ENCODE measurements around the gene PDHB.

DNA sequence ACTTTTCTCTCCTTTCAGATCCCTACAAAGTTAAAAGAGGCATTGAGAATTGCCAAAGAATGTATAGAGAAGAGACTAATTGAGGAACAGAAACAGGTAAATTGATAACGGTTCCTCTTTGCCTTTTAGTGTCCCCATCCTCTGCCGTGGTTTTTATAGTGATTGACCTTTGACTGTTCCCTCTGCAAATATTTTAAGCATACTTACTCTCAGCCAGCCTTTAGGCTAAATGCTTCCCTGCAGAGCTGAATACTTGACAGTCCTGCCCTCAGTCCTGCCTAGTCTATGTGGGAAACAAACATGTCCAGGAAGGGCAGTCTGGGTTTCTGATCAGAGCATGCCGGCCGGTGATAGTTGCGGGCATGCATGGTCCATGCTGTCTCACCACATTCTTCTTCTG, 24.7 kb downstream of the PDHB start:
- TF ChIP-seq, protein P1, sequence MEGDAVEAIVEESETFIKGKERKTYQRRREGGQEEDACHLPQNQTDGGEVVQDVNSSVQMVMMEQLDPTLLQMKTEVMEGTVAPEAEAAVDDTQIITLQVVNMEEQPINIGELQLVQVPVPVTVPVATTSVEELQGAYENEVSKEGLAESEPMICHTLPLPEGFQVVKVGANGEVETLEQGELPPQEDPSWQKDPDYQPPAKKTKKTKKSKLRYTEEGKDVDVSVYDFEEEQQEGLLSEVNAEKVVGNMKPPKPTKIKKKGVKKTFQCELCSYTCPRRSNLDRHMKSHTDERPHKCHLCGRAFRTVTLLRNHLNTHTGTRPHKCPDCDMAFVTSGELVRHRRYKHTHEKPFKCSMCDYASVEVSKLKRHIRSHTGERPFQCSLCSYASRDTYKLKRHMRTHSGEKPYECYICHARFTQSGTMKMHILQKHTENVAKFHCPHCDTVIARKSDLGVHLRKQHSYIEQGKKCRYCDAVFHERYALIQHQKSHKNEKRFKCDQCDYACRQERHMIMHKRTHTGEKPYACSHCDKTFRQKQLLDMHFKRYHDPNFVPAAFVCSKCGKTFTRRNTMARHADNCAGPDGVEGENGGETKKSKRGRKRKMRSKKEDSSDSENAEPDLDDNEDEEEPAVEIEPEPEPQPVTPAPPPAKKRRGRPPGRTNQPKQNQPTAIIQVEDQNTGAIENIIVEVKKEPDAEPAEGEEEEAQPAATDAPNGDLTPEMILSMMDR (IDR thresholded peaks at IDR 0.05; ENCODE audit: insufficient read depth, low read depth, low read length): no peak
- TF ChIP-seq EZH2 (IDR thresholded peaks at IDR 0.05; ENCODE audit: insufficient read depth, low read length): no peak
